ENCODE measurements around the gene ANKRD55.
A peak's percentile ranks its signal among the peaks of the same experiment; 100 is the strongest.
"Not testable (repeated sequence)": the region's sequence is repeated elsewhere in the genome, so short reads cannot be mapped to it uniquely, and the experiment has no call there.

The ANKRD55 gene

DNA sequence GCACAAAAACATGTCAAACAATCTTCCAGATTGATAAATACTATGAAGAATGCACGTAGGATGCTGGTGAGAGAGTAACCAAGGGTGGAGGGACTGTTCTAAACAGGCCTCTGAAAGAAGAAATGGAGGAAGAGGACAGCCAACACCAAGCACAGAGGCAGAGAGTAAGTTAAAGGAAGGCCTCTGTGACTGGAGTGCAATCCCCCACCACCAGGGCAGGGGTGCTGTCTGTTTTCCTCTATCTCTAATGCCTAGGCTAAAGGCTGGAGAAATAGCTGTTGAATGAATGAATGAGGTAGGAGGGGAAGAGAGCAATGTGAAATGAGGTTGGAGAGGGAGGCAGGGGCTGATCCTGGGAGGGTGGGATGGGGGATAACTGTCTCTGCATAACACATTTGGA, 88.9 kb downstream of the ANKRD55 start:
- no peak for DNase-seq (ENCODE audit: low spot score)

DNA sequence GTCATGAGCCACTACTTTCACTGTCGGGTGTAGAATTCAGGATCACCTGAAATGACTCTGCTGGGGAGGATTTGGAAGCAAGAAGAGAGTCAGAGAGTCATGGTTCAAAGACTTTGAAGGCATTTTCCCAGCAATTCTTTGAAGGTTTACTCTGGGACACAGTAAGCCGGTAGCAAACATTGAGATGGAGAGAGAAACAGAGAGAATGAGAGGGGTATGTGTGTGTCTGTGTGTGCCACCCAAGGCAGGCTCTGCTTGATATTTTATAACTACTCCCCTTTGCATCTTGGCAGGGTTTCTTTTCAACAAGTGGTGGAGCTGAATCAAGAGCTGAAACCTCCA, 89.8 kb downstream of the ANKRD55 start:
- DNase-seq (ENCODE audit: low spot score): no peak

DNA sequence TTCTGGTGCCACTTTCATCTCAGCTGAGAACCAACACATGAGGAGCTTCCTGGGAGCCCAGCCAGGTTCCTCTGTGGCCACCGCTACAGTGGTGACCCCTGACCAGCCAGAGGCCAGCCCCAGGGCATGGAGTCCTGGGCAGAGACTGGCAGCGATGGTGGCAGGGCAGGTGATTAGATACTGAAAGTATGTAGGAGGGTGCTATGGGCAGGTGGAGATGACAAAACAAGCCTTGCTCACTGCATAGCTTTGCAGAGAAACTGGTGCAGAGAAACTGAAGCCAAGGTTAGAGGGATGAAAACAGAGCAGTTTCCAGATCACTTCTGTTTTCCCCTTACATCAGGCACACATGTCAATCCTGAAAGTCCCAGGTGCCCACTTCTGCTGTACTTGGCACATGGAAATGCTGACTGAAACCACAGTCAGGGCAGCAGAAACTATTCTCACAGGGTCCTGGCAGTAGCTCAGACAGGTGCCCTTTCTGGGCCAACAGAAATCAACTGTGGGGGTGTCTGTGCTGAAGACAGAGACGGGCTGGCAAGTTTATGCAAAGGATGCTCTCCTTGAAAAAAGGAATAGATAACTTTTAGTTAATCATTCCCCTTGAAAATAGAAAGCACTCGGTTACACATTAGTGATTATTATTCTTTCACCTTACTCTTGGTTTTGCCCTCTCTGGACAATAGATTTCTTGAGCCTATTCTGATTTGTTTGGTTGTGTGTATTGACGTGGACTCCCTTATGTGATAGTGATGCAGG, 90.3 kb downstream of the ANKRD55 start:
- no peak for DNase-seq (ENCODE audit: low spot score)

DNA sequence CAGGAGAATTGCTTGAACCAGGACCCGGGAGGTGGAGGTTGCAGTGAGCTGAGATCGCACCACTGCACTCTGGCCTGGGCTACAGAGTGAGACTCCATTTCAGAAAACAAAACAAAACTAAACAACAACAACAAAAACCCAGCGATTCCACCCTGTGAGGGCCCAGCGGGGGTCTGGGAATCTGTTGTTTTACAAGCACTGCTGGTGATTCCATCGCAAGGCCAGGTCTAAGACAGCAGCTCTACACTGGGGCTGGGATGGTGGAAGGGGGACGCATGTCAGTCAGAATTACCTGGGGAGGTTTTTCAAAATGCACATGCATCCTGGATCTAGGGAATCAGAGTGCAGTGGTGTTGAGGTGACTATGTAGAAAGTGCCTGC, 90.9 kb downstream of the ANKRD55 start:
- no peak for DNase-seq (ENCODE audit: low spot score)

DNA sequence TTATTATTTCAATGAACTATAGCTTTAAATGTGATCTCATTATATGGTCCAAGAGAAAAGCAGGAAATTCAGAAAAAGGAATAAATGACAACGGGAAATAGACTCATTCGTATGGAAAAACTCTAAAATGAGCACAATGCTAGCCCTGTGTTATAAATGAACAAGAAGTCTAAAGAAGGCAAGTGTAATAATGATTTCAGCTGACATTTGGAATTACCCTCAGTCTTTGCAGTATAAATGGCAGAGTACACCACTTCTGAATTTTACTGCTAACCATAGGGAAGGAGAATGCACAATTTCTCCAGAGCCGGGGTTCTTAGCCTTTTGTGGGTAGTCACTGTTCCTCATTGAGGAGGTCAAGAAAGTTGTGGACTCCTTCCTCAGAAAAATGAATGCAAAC, 93.1 kb downstream of the ANKRD55 start:
- no peak for DNase-seq (ENCODE audit: low spot score)

DNA sequence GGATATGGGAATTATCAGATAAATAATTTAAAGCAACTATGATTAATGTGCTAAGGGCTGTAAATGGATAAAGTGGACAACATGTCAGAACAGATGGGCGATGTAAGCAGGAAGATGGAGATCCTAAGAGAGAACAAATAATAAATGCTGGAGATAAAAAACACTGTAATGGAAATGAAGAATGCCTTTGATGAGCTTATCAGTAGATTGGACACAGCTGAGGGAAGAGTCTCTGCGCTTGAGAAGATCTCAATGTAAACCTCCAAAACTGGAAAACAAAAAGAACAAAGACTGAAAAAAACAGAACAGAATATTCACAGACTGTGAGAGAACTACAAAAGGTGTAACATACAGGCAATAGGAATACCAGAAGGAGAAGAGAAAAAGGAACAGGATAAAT, 102.5 kb downstream of the ANKRD55 start:
- no peak for DNase-seq (ENCODE audit: low spot score)

DNA sequence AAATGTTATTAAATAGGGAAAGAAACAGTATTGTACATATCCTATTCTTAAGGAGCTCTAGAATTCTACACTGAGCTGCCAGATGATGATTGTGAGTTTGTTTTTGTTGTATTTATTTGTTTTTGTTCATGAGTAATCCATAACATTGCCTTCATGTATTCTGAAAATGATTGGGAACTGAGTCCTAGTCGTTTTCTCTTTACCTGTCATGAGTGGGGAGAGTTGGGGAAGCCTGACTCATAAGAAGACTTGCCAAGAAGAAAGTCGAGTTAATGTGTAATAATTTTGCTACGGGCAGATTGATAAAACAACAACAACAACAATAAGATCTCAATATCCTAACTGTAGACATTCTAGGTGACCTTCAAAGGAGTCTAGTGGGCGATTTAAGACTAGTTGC, 103.8 kb downstream of the ANKRD55 start:
- DNase-seq (ENCODE audit: low spot score): no peak

DNA sequence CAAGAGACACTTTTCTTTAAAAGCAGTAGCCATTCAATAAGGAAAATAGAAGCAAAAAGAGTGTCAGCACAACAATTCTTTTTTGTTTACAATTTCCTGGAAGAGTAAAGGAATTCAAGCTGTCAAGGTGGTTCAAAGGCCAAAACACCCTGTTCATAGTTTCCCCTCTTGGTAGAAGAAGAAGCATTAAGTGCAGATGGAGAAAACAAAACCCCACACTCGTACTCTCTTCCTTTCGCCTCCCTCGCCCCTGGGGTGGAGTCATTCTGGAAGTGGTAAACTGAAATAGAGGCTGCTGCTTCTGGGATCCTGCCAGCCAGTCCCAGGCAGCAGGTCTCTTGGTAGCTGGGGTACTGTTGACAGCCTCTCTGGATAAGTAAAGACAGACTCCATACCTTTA, 105.0 kb downstream of the ANKRD55 start:
- no peak for DNase-seq (ENCODE audit: low spot score)

DNA sequence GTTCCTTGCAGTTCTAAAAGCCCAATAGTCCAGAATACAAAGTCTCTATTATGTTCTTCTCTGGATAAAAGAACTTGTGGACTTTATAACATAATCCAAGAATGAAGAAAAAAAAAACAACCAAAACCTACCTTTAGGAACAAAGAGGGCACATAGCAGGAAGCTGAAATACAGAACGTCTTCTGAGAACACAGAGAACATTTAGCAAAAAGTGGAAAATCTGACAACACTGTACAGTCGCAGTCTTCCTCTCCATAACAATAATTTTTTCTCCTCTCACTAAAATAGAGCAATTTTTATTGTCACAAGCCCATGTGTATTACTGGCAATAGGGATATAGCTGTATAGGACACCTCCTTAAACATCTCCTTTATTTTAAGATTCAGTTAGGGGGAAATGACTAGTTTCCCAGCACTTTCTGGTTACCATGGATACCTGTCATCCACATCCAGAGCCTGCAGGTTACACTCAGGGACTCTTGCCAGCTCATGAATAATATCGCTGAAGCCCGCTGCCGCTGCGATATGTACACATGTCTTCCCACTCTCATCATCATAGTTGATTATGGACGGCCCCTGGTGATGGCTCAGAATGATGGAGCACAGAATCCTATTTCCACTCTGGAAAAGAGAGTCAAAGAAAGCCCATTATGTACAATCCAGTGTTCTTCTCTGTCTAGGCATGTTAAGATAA, 106.5 kb downstream of the ANKRD55 start:
- DNase-seq (ENCODE audit: low spot score): peak; percentile 13

DNA sequence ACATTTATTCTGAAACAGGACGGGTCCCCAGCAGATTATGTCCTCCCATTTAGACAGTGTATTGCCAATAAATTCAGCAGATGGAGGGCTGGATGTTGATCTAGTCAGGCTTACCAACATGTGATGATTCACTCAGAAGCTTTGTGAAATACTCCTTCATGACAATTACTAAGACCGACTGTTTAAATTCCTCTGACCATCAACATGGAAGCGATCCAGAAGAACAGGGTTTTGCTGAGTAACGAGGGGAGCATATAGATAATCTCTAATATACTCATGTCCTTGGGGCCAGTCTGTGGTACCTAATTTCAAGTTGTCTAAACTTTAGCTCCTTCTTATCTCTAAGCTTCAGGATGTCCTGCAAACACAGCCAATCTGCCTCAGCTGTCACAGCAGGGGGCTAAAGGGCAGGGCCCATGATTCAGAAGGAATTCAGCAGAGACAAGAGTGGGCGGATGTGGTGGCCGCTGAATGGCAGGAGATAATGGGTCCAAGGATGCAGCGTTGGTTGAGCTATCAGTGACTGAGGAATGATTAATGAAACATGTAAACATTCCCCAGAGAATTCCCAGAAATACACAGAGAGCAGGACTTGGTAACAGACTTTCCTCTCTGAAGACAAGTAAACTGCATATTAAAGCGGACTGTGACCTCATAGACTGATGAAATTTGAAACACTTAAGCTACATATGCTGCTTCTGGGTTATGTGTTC, 109.4 kb downstream of the ANKRD55 start:
- DNase-seq (ENCODE audit: low spot score): peak; percentile 88

DNA sequence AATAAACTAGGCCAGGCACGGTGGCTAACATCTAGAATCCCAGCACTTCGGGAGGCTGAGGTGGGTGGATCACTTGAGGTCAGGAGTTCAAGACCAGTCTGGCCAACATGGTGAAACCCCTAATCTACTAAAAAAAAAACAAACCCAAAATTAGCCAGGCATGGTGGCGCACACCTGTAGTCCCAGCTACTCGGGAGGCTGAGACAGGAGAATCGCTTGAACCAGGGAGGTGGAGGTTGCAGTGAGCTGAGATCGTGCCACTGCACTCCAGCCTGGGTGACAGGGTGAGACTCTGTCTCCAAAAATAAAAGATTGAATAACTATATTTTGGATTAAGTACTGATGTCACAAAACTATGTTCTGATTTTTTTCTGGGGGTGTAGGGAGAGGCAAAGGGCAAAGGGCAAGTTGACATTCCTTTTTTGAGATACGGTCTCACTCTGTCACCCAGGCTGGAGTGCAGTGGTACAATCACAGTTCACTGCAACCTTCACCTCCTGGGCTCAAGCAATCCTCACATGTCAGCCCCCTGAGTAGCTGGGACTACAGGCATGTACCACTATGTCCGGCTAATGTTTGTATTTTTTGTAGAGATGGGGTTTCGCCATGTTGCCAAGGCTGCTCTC, 110.7 kb downstream of the ANKRD55 start:
- not testable (repeated sequence) for DNase-seq (ENCODE audit: low spot score)

DNA sequence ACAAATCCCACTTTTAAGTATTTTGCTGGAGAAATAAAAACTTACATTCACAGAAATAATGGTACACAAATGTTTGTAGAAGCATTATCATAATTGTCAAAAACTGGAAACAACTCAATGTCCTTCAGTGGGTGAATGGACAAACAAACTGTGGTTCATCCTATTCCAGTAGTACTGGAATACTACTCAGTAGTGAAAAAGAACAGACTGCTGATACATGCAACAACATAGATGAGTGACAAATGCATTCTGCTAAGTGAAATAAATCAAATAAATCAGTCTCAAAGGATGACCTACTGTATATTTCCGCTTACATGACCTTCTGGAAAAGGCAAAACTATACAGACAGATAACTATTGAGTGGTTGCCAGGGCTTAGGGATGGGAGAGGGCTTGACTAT, 114.1 kb downstream of the ANKRD55 start:
- DNase-seq (ENCODE audit: low spot score): no peak

DNA sequence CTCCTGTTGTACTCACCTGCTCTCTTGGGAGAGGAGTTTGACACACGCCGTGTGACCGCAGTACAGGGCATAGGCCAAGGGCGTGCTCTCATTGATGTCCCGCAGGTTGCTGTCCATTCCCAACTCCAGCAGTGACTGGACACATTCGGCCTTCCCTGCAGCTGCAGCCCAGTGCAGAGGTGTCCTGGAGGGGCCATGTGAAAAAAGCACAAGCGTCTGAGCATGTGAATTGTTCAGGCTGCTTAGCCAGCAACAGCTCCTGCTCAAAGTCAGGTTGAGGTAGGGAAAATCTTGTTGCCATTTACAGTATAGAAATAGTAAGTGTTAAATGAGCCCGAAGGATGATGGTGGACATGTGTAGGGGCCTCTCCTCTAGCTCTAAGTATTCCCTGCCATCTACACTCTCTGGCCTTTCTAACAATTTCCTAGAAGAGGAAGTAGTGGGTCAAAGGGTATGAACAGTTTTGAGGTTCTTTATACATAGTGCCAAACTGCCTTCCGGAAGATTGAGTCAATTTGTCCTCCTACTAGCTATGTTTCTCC, 116.5 kb downstream of the ANKRD55 start:
- DNase-seq (ENCODE audit: low spot score): no peak

DNA sequence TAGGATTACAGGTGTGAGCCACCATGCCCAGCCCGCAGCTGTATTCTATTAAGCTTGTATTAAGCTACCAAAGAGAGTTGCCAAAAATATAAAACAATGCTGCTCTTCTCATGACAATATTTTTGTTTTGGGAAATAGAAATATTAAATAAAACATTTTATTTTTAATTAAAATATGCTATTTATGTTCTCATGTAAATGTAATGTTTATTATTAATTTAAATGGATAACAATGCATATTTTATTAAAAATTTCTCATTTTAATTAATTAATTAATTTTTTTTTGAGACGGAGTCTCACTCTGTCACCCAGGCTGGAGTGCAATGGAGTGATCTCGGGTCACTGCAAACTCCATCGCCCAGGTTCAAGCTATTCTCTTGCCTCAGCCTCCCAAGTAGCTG, 117.5 kb downstream of the ANKRD55 start:
- no peak for DNase-seq (ENCODE audit: low spot score)

DNA sequence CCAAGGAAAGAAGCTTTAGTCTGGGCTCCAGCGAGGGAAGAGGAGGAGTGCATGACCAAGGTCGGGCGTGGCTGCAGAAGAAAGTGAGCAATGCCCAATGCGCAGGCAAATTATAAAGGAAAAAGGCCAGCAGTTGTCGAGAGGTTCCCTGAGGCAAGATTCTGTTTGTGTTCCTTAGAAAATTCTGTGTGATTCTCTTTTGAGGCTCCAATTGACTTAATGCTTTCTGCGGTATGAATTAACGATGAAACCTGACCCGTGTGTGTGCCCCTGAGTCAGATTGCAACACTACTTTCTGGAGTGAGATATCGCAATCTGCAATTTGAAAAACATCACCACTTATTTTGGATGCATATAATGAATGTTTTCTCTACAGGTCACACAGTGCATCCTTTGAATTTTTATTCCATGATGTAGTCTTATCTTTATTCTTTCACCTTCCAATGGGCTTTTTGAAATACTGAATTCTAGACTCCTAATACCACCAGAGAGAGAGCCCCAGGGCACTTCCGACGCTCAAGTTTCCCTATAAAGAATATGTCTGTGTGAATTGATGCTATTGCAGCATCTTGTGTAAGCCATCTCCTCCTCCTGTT, 120.5 kb downstream of the ANKRD55 start:
- no peak for DNase-seq (ENCODE audit: low spot score)

DNA sequence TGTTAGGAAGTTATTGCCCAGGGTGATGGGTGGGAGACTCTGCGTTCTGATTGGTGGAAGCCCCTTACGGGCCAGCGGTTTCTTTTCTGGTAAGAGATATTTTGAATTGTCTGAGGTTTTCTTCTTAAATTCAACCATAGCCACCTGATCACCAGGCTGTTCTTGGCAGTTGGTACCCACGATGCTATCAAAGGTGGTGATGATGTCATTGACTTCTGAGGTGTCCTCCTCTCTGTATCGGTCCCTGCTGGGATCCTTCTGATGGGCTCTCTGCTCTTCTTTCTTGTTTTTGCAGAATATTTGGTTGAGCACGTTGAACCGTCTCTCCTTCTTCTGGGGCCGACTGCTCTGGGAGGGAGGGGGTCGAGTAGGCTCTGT, 121.7 kb downstream of the ANKRD55 start:
- DNase-seq (ENCODE audit: low spot score): no peak

DNA sequence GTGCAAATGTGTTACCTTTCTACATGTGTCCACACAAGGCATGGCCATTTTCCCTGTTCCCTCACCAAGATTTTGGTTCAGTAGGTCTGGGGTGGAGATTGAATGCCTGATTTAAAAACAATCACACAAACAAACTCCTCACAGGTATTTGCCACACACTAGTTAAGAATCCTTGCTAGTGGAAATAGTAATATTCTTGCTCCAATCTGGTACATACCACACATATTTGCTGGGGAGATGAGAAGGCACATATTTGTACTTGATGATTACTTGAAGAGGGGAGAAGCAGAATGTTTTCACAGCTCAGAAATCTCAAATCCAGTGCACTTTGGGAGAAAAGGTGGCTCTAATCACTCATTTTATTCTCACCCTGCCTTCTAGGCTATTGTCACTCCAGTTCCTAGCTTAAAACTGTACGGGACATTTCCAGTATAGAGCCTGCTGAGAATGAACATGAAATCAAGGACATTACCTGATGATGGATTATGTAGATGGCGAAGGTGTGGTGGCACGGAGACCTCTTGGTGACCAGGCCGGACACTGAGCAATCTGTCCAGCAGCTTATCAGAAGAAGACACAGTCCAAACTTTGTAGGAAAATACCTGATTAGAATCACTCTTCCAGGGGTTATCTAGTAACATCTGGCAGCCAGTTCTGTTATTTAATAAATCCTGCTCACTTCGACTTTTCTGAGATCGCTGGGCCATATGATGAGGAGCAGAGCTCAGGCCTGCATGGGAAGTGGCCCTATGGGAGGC, 122.3 kb downstream of the ANKRD55 start:
- DNase-seq (ENCODE audit: low spot score): no peak

DNA sequence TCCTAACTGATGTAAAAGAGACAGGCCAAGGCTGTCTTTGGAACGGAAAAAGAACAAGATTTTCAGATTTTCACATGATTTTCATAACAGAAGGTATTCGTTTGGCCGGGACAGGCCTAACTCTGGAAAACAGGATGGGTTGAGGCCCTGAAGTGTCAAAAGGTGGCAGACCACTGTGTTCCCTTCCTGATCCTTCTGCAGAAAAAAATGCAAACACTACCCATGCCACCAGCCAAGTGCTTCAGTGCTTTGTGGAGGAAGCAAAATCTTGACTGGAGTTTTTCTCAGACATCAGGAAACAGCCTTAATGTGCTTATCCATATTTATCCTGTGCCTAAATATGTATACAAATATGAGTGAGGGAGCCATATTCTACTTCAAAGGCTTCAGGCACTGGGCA, 124.9 kb downstream of the ANKRD55 start:
- no peak for DNase-seq (ENCODE audit: low spot score)

DNA sequence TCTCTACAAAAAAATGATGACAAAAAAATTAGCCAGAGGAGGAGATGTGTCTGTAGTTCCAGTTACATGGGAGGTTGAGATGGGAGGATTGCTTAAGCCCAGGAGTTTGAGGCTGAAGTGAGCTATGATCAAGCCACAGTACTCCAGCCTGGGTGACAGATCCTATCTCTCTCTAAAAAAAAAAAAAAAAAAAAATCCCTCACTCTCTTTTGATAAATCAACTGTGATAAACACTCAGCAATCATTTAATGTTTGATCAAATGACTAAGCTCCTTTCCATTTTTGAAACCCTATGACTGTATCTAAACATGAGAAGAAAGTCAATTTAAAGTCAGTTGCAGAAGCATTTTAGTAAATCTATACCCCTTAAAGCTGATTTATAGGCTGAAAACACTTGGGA, 126.3 kb downstream of the ANKRD55 start:
- DNase-seq (ENCODE audit: low spot score): no peak

DNA sequence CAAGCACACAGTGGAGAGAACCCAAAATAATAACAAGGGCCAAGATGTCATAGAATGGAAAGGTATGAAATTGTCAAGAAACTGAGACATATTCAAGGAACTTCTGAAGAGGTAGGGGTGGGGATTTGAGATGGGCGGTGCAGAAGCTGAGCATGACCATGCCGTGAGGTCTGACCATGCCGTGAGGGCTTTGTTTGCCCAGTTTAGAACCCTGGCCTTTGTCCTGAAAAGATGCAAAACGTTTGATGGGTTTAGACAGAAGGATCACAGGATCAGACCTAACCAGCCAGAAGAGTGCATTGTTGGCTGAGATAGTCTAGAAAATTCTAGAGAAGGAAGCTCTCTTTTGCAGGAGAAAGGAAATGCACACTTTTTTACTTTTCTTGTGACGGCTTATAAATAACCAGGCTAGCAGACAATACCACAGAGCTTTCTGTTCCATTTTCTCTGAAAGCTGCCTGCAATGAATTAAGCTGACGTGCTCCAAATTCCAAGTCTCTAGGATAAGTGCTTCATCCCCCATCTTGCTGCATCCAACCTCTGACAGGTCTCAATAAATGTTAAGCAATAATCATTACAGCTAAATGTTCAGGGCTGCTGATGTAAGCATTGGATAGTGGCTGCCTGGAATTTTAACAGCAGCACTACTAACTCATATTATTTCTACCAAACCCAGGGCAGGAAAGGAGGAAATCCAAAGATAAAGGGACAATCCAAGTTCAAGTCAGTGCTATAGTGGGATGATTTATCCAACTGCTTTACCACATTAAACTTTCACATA, 127.4 kb downstream of the ANKRD55 start:
- DNase-seq (ENCODE audit: low spot score): no peak

DNA sequence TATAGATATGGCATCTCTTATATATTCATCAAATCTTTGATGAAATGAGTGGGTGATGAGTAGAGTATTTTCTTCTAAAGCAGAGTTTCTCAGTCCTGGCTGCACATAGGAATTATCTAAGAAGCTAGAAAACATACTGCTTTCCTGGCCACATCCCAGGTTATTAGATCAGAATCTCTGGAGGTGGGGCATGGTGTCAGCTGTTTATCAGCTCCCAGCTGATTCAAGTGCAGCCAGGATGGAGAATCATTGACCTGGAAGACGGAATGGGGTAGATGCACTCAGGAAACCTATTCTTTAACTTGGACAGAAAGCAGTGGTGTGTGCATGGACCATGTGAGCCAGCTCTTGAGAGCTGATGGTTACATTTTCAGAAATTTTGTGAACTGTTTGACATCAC, 130.2 kb downstream of the ANKRD55 start:
- no peak for DNase-seq (ENCODE audit: low spot score)
